Measurements from ENCODE around the gene HCN4. TPM values are rescaled to one million over a fixed set of nuclear protein-coding genes. Genes with fewer than 3 reads are reported as not detected.

Gene HCN4
- total RNA-seq, 2 donors from 2014 or later, result 0.82 to 3.1 TPM

- no peak overlapping the region for H3K9ac ChIP-seq (ENCODE audit: extremely low read depth, low read length, poor library complexity, severe bottlenecking)
- H3K4me3 ChIP-seq (ENCODE audit: low read length), result no peak overlapping the region
- no peak for DNase-seq
- Mint-ChIP-seq H3K27me3 (ENCODE audit: insufficient read depth) (no peaks in the 10 kb centered on the region), H3K9me3 (no peaks in the 10 kb centered on the region), H3K4me3 (no peak overlapping the region), H3K4me1 (peaks cover 4% of the 10 kb centered on the region), H3K27ac (no peak overlapping the region), H3K36me3 (ENCODE audit: low read depth) (peaks cover 68% of the 10 kb centered on the region)
- H3K4me1 ChIP-seq (ENCODE audit: control insufficient read depth, insufficient read depth, low read length), result no peaks in the 10 kb centered on the region
- H3K27me3 ChIP-seq (ENCODE audit: control insufficient read depth, insufficient read depth, low read length, poor library complexity, severe bottlenecking), result no peaks in the 10 kb centered on the region
- 95 to 100% methylated on average over 2 to 3 of the region's 3 CpGs for WGBS, 2 experiments (ENCODE audit: insufficient coverage in 1 of 2, insufficient read length in 1 of 2)
- H3K9me3 ChIP-seq (ENCODE audit: control insufficient read depth, low read length), result no peaks in the 10 kb centered on the region
- H3K27ac ChIP-seq (ENCODE audit: low read depth, low read length), result no peak overlapping the region
- H3K36me3 ChIP-seq (ENCODE audit: control insufficient read depth, insufficient read depth, low read length), result peaks cover 78% of the 10 kb centered on the region
- TF ChIP-seq, protein P1, sequence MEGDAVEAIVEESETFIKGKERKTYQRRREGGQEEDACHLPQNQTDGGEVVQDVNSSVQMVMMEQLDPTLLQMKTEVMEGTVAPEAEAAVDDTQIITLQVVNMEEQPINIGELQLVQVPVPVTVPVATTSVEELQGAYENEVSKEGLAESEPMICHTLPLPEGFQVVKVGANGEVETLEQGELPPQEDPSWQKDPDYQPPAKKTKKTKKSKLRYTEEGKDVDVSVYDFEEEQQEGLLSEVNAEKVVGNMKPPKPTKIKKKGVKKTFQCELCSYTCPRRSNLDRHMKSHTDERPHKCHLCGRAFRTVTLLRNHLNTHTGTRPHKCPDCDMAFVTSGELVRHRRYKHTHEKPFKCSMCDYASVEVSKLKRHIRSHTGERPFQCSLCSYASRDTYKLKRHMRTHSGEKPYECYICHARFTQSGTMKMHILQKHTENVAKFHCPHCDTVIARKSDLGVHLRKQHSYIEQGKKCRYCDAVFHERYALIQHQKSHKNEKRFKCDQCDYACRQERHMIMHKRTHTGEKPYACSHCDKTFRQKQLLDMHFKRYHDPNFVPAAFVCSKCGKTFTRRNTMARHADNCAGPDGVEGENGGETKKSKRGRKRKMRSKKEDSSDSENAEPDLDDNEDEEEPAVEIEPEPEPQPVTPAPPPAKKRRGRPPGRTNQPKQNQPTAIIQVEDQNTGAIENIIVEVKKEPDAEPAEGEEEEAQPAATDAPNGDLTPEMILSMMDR (conservative IDR thresholded peaks at IDR 0.05), result no peak
These were observed 98.2 kb downstream of the HCN4 start for GRCh38 chr15:73270366-73271097.

Other genes starting within 250 kb of the HCN4 start
- not detected for gene REC114, start 74.2 kb upstream of the HCN4 start, total RNA-seq